Gastroesophageal sphincter (tissue), 4 donors: ENCODE measurements around the gene SYCE1. TPM values are rescaled to one million over a fixed set of nuclear protein-coding genes. Genes with fewer than 3 reads are reported as not detected.
"Not testable (repeated sequence)": the region's sequence is repeated elsewhere in the genome, so short reads cannot be mapped to it uniquely, and the experiment has no call there.

ENCODE experiments used
- ATAC-seq: fragments of 150-250 bp; one replicate; pipeline ENCODE4 v1.9.1; 2016; ENCODE audit warnings: mild to moderate bottlenecking, moderate library complexity
- H3K27ac ChIP-seq, 4 donors: fragments of 200-600 bp; sonication (generic) in 3 of 4; 1 replicate in 3 of 4; 2 replicates in 1 of 4; pipeline ENCODE4 v1.5.1; 2016 to 2019
- H3K27me3 ChIP-seq: fragments of 200-600 bp; sonication (generic); one replicate; pipeline ENCODE4 v1.5.1; 2019
- H3K36me3 ChIP-seq, 2 donors: fragments of 200-600 bp; sonication (generic); one replicate each; pipeline ENCODE4 v1.5.1; 2019; ENCODE audit warnings: control low read depth in 1 of 2
- H3K4me1 ChIP-seq, 3 donors: fragments of 200-600 bp; sonication (generic); 1 replicate in 2 of 3; 2 replicates in 1 of 3; pipeline ENCODE4 v1.5.1; 2016 to 2019; ENCODE audit warnings: control low read depth in 2 of 3
- H3K4me3 ChIP-seq, 2 donors: fragments of 200-600 bp; sonication (generic); one replicate each; pipeline ENCODE4 v1.5.1; 2019; ENCODE audit warnings: mild to moderate bottlenecking in 1 of 2, moderate library complexity in 1 of 2
- H3K9me3 ChIP-seq, 3 donors: fragments of 200-600 bp; sonication (generic); one replicate each; pipeline ENCODE4 v1.5.1; 2017 to 2019; ENCODE audit warnings: control low read depth in 2 of 3
- CTCF ChIP-seq, 4 experiments: fragments of 200-600 bp in 2 of 4; fragments of 450-650 bp in 2 of 4; sonication (generic) in 1 of 4; IDR thresholded peaks; one replicate each; pipeline ENCODE4 v1.5.1; 2017 to 2019; ENCODE audit warnings: antibody characterized with exemption in 4 of 4, mild to moderate bottlenecking in 2 of 4, moderate library complexity in 2 of 4
- EP300 ChIP-seq: sonication (generic); formaldehyde crosslinking; IDR thresholded peaks from one replicate; pipeline ENCODE4 v1.6.1; 2017; ENCODE audit warnings: antibody characterized with exemption, mild to moderate bottlenecking
- POLR2A ChIP-seq, 2 donors: fragments of 450-650 bp; IDR thresholded peaks; one replicate each; pipeline ENCODE4 v1.6.1; 2017; ENCODE audit warnings: antibody characterized with exemption in 2 of 2, mild to moderate bottlenecking in 2 of 2, moderate library complexity in 1 of 2
- POLR2AphosphoS5 ChIP-seq: sonication (generic); formaldehyde crosslinking; IDR thresholded peaks from one replicate; pipeline ENCODE4 v1.6.1; 2017; ENCODE audit warnings: antibody characterized with exemption
- WGBS, 2 donors: methylation state at CpG; one replicate each; pipeline ENCODE4 v1.1.5; 2018; ENCODE audit warnings: low coverage in 1 of 2; 5-methylcytosine and 5-hydroxymethylcytosine counted together
- total RNA-seq, 4 donors: library from RNA; depleted of rRNA; stranded (reverse); fragments of >200 nt; gene quantifications; one replicate each; pipeline ENCODE4 v1.1.0, GENCODE V29; 2016

SYCE1 gene
- total RNA-seq, 4 donors from 2014 or later: 0.39 to 10.4 TPM; not detected in 2

DNA sequence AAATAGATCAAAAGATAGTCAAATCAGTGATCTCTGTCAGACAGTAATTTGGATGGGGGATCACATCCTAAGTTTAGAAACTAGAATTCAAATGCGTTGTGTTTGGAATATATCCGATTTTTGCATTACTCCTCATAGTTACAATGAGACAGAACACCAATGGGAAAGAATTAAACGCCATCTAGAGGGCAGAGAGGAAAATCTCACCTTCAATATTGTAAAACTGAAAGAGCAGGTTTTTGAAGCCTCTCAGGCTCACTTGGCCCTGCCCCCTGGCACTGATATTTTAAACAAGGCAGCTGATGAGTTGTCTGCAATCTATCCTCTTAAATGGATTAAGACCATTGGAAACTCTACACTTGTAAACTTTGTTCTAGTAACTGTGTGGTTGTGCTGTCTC lies 43.5 kb upstream of the SYCE1 start:
- ATAC-seq: no peak
- 14 to 21% methylated on average over 3 of the region's 3 CpGs for WGBS, 2 donors
- peaks cover 0 to 6% (median 0%) of the 10 kb centered on the region in 3 donors for H3K4me1 ChIP-seq
- H3K36me3 ChIP-seq: no peaks in the 10 kb centered on the region
- no peak overlapping the region for H3K4me3 ChIP-seq
- peaks cover 79% of the 10 kb centered on the region for H3K27me3 ChIP-seq
- TF ChIP-seq CTCF (IDR thresholded peaks at IDR 0.05) (peak in 3 of 4 experiments; percentile 27 to 54 (median 36)), POLR2AphosphoS5 (no peak)
- peaks cover 0 to 10% (median 0%) of the 10 kb centered on the region in 3 donors for H3K9me3 ChIP-seq
- no peak overlapping the region for H3K27ac ChIP-seq

- ATAC-seq, H3K4me1 ChIP-seq, H3K9me3 ChIP-seq, H3K36me3 ChIP-seq, H3K27ac ChIP-seq, H3K4me3 ChIP-seq: not testable (repeated sequence)
- WGBS, 2 donors: 82% methylated on average over 2 of the region's 2 CpGs; no CpG with 5 or more reads in 1 of the 2 donors
- peaks cover 88% of the 10 kb centered on the region for H3K27me3 ChIP-seq
These were observed 38.1 kb upstream of the SYCE1 start for GRCh38 chr10:133603434-133603833.

DNA sequence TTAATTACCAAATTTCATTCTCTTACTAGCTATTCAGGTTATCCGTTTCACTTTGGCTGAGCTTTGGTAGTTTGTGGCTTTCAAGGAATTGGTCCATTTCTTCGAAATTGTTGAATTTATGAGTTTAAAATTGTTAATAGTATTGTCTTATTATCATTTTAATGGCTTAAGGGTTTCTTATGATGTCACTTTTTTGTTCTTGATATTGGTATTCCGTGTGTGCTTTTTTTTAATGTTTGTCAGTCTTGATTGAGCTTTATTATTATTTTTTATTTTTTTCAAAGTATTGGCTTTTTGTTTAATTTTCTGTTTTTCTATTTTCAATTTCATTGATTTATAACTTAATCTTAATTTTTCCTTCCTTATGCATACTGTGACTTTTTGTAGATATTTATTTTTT lies 35.3 kb upstream of the SYCE1 start:
- Histone ChIP-seq H3K4me3 (no peak overlapping the region), H3K9me3 (no peaks in the 10 kb centered on the region), H3K4me1 (no peaks in the 10 kb centered on the region), H3K27me3 (peaks cover 79% of the 10 kb centered on the region), H3K36me3 (no peaks in the 10 kb centered on the region), H3K27ac (no peak overlapping the region)
- TF ChIP-seq POLR2AphosphoS5: no peak
- TF ChIP-seq CTCF (IDR thresholded peaks at IDR 0.05): no peak
- TF ChIP-seq POLR2A (IDR thresholded peaks at IDR 0.05): no peak
- no peak for TF ChIP-seq EP300
- 51 to 69% methylated on average over 3 of the region's 3 CpGs for WGBS, 2 donors
- ATAC-seq: no peak

GRCh38 chr10:133599869-133600268 lies 34.5 kb upstream of the SYCE1 start:
- H3K27me3 ChIP-seq: peaks cover 71% of the 10 kb centered on the region
- H3K36me3 ChIP-seq, H3K27ac ChIP-seq, H3K9me3 ChIP-seq, H3K4me1 ChIP-seq, H3K4me3 ChIP-seq, ATAC-seq: not testable (repeated sequence)
- 74 to 76% methylated on average over 6 of the region's 8 CpGs for WGBS, 2 donors

- ATAC-seq: no peak
- H3K27me3 ChIP-seq: peaks cover 53% of the 10 kb centered on the region
- TF ChIP-seq CTCF (IDR thresholded peaks at IDR 0.05): no peak
- TF ChIP-seq EP300: no peak
- TF ChIP-seq POLR2AphosphoS5: no peak
- TF ChIP-seq POLR2A (IDR thresholded peaks at IDR 0.05): no peak
- H3K27ac ChIP-seq: no peak overlapping the region
- no peak overlapping the region for H3K4me3 ChIP-seq
- WGBS, 2 donors: 55 to 74% methylated on average over 5 to 6 of the region's 6 CpGs
- no peaks in the 10 kb centered on the region for H3K36me3 ChIP-seq
- H3K9me3 ChIP-seq: no peaks in the 10 kb centered on the region
- H3K4me1 ChIP-seq: no peaks in the 10 kb centered on the region
These were observed 27.3 kb upstream of the SYCE1 start for GRCh38 chr10:133592716-133593115.

GRCh38 chr10:133590970-133591359 lies 25.6 kb upstream of the SYCE1 start:
- Histone ChIP-seq H3K36me3 (no peaks in the 10 kb centered on the region), H3K27ac (no peak overlapping the region), H3K27me3 (peaks cover 43% of the 10 kb centered on the region), H3K9me3 (no peaks in the 10 kb centered on the region), H3K4me1 (no peaks in the 10 kb centered on the region), H3K4me3 (no peak overlapping the region)
- TF ChIP-seq POLR2A (IDR thresholded peaks at IDR 0.05): no peak
- no peak for TF ChIP-seq EP300
- TF ChIP-seq POLR2AphosphoS5: no peak
- WGBS, 2 donors: 60% methylated on average over 1 of the region's 10 CpGs; no CpG with 5 or more reads in 1 of the 2 donors
- ATAC-seq: no peak
